Hindlimb muscle (tissue), 1 donor: Measurements from ENCODE around the gene MT1F. TPM values are rescaled to one million over a fixed set of nuclear protein-coding genes. Genes with fewer than 3 reads are reported as not detected.
"Not testable (repeated sequence)": the region's sequence is repeated elsewhere in the genome, so short reads cannot be mapped to it uniquely, and the experiment has no call there.

Experiments
- DNase-seq: peaks from one replicate; pipeline ENCODE4 v3.0.0-alpha.2; 2013
- polyA plus RNA-seq: library from polyadenylated mRNA; unstranded; fragments of 120-200 nt; gene quantifications from one replicate; pipeline ENCODE4 v1.2.1, GENCODE V29; 2013; ENCODE audit not compliant: insufficient read length

MT1F gene
- 1.4 TPM for polyA plus RNA-seq

GRCh38 chr16:56657555-56658326 is at the start of gene MT1F:
MT1F (plus strand) TSS chr16:56657959; CDS start chr16:56658059, 100 bp downstream.
- no peak for DNase-seq

DNA sequence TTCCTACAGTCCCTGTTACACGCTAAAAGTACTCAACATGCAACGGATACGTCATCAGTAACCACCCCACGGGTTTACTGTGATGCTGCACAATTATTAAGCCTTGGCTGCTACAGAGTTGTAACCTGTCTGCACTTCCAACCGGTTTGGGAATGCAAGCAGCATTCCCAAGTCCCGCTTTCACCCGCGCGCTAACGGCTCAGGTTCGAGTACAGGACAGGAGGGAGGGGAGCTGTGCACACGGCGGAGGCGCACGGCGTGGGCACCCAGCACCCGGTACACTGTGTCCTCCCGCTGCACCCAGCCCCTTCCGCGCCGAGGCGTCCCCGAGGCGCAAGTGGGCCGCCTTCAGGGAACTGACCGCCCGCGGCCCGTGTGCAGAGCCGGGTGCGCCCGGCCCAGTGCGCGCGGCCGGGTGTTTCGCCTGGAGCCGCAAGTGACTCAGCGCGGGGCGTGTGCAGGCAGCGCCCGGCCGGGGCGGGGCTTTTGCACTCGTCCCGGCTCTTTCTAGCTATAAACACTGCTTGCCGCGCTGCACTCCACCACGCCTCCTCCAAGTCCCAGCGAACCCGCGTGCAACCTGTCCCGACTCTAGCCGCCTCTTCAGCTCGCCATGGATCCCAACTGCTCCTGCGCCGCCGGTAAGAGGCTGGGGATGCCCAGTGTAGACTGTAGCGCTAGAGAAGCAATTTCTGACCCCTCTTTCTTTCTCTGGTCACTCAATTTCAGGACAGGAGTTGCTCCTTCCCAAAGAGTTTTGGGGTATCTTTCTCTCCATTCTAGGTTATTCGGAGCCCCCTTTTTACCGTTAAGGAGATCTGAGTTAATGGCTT is 49.5 kb upstream of the MT1F start, which contains the start of gene MT2A:
Gene MT2A (plus strand): TSS at position 542 of the 833 bp plus-strand sequence. CDS start 72 bp downstream, at position 614.
- DNase-seq = peak; percentile 93

DNA sequence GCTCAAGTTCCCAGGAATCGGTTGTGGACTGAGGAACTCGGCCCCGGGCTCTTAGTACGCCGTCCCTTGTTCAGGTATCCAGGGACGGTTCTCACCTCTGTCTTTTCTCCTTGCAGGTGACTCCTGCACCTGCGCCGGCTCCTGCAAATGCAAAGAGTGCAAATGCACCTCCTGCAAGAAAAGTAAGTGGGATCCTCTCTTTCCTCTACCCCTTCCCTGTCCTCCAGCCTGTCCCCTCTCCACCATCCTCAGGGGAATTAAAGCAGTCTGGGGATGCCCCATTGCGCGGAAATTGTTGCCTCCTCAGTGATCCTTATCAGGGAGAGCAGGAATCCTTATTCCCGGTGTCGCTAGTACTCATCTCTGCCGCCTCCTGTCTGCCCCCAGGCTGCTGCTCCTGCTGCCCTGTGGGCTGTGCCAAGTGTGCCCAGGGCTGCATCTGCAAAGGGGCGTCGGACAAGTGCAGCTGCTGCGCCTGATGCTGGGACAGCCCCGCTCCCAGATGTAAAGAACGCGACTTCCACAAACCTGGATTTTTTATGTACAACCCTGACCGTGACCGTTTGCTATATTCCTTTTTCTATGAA is 48.8 kb upstream of the MT1F start:
- no peak for DNase-seq

GRCh38 chr16:56609463-56609921 is 48.3 kb upstream of the MT1F start:
- DNase-seq = peak; percentile 77

GRCh38 chr16:56610017-56610608 is 47.6 kb upstream of the MT1F start:
- no peak for DNase-seq

- no peak for DNase-seq
These were observed 47.1 kb upstream of the MT1F start for GRCh38 chr16:56610609-56611111.

- DNase-seq = no peak
These were observed 46.4 kb upstream of the MT1F start for GRCh38 chr16:56611281-56611833.

GRCh38 chr16:56613706-56614105 is 44.1 kb upstream of the MT1F start:
- no peak for DNase-seq

GRCh38 chr16:56614549-56614991 is 43.2 kb upstream of the MT1F start:
- DNase-seq = no peak

DNA sequence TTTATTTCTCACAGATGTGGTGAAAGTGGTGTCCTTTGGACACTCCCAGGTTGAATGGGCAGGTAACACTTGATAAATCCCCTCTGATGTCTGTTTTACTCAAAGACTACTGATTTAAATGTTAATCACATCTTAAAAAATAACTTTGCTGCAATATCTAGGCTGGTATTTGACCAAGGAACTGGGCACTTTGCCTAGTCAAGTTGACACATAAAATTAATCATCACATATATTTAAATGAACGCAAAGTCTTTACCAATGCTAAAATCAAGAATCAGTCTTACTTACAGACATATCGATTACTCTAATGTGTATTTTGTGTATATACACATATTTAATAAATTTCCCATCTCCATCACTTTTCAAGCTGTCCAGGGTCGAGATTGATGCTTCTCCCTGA is 42.4 kb upstream of the MT1F start:
- DNase-seq = no peak

DNA sequence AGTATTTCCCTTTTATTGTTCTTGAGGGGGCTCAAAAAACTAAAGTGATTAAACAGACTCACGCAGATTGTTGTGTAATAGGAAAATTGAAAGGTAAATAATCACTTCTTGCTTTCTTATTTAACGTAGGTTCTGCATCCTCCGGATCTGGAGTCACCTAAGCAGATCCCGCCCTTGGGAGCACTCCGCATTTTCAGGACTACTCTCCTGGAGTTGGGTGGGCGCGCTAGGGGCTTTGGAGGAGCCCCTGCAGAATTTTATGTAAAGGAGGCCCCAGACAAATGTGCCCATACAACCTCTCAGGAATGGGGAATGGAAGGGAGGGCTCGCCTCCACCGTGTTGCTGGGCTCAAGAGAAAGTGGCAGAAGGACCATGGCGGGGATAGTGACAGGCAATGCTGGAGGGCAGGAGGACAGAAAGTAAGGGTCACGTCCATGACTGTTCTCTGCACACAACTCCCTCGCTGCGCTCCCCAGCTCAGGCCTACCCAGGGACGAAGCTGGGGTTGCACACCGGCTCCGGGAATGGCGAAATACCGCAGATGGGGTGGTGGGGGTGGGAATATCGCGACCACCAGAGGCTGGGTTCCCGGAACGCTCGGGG is 41.0 kb upstream of the MT1F start:
- DNase-seq = no peak

DNA sequence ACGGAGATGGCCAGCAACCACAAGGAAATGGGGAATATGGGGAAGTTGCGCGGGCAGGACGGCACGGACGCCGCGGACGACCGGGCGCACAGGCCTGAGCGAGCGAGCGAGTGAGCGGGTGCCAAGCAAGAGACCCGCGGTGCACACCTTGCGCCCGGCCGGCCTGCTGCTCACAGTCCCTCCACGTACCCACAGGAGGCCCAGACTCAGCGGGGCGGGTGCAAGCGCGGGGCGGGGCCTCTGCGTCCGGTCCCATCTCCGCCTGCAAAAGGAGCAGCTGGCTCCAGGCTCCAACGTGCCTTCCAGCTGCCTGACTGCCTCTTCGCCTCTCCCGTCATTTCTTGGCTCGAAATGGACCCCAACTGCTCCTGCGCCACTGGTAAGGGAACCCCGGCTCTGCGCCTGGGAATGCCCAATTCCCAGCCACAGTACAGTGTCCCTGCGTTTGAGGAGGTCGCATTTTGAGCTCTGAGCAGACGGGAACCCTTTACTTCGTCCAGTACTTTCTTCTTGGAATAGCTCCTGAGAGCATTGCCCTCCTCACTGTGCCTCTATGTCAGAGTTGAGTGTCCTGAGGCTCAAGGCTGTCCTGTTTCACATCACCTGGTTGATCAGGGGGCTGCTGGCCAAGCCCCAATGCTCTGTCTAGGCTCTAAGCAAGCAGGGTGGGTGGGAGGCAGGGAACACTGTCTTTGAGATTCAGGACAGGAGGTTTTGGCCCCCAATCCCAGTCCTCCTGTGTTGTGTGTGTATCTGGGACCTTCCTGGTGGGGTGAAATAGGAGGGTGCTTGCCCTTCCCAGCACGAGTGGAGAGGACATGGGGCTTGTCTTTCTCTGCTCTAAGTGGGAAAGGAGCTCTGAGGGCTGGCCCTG is 40.3 kb upstream of the MT1F start:
- DNase-seq = peak; percentile 69

DNA sequence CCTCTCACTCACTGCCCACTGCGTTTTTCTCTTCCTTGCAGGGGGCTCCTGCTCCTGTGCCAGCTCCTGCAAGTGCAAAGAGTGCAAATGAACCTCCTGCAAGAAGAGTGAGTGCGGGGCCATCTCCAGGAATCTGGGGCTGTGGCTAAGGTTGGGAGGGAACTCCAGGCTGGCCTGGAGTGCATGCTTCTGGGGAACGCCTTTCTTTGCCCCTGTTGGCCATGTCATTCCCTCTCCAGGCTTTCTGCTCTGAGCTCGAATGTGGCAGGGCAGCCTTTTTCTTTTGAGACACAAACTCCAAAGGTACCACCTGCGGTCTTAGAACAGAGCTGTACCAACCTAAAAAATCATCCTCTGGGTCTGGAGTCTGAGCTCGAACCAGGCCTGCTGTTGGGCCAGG is 39.6 kb upstream of the MT1F start:
- DNase-seq = no peak

- DNase-seq = no peak
These were observed 37.3 kb upstream of the MT1F start for GRCh38 chr16:56620339-56620897.

DNA sequence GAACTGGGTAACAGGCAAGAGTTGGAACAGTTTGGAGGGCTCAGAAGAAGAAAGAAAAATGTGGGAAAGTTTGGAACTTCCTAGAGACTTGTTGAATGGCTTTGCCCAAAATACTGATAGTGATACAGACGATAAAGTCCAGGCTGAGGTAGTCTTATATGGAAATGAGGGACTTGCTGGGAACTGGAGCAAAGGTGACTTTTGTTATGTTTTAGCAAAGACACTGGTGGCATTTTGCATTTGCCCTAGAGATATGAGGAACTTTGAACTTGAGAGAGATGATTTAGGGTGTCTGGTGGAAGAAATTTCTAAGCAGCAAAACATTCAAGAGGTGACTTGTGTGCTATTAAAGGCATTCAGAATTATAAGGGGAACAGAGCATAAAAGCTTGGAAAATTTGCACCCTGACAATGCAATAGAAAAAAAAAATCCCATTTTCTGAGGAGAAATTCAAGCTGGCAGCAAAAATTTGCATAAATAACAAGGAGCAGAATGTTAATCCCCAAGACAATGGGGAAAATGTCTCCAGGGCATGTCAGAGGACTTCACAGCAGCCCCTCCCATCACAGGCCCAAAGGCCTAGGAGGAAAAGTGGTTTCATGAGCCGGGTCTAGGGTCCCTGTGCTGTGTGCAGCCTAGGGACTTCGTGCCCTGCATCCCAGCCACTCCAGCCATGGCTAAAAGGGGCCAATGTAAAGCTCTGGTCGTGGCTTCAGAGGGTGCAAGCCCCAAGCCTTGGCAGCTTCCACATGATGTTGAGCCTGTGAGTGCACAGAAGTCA is 35.9 kb upstream of the MT1F start:
- not testable (repeated sequence) for DNase-seq

GRCh38 chr16:56623184-56623583 is 34.6 kb upstream of the MT1F start:
- DNase-seq = not testable (repeated sequence)

DNA sequence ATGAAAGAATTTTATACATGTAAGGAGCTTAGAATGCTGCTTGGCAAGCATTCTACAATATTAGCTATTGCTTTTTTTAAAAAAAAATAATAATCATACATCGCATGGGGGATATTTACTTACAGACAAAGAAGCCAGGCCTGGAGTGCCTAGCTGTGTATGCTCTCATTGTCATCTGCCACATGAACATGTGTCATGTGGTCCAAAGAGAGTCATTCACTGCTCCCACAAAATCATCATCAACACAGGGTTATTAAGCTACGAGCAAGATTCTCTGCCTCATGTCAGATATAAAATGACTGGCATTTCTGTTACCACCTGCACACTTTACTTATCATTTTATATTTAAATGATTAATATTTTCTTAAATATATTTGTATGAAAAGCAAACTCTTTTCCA is 34.1 kb upstream of the MT1F start:
- no peak for DNase-seq

DNA sequence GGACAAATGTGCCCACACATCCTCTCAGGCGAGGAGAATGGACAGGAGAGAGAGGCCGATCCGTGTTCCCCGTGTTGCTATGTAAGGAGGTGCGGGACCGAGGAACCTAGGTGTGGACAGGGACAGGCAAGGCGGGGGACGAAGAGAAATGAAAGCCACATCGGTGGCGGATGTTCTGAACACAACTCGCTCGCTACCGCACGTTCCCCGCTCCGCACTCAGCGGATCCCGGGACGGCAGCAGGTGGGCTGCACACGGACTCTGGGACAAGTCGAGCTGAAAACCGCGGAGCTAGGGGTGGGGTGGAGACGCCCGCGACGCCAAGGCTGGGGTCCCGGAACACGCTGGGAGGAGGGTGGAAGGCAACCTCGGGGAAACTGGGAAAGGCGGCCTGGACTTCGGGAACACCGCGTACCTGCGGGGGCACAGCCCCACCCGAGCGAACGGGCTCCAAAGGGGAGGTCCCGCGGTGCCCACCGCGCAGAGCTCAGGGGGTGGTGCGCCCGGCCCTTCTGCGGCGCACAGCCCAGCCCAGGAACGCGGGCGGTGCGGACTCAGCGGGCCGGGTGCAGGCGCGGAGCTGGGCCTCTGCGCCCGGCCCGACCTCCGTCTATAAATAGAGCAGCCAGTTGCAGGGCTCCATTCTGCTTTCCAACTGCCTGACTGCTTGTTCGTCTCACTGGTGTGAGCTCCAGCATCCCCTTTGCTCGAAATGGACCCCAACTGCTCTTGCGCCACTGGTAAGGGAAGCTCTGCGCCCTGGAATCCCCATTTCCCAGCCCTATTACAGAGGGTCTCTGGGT is 32.4 kb upstream of the MT1F start, which contains the start of gene MT1E:
Gene MT1E (plus strand): TSS at position 642 of the 803 bp plus-strand sequence. CDS start 71 bp downstream, at position 713.
- DNase-seq = peak; percentile 72
